IPS-15b (cell line): Measurements from ENCODE around the gene ARFGEF2.

Experiments used
- H3K27me3 ChIP-seq: one replicate; pipeline ENCODE4 v1.6.1; 2013; ENCODE audit warnings: low read length; ENCODE audit not compliant: control insufficient read depth, insufficient read depth
- H3K36me3 ChIP-seq: one replicate; pipeline ENCODE4 v1.6.1; 2013; ENCODE audit warnings: low read length; ENCODE audit not compliant: control insufficient read depth, insufficient read depth
- H3K4me1 ChIP-seq: one replicate; pipeline ENCODE4 v1.6.1; 2013; ENCODE audit warnings: mild to moderate bottlenecking, low read length; ENCODE audit not compliant: control insufficient read depth, insufficient read depth
- H3K4me3 ChIP-seq: one replicate; pipeline ENCODE4 v1.5.1; 2013; ENCODE audit warnings: low read depth, low read length
- H3K9ac ChIP-seq: one replicate; pipeline ENCODE4 v1.6.1; 2013; ENCODE audit warnings: low read depth, mild to moderate bottlenecking, low read length
- H3K9me3 ChIP-seq: one replicate; pipeline ENCODE4 v1.6.1; 2013; ENCODE audit warnings: mild to moderate bottlenecking, low read length; ENCODE audit not compliant: control insufficient read depth, insufficient read depth

The ARFGEF2 gene

DNA sequence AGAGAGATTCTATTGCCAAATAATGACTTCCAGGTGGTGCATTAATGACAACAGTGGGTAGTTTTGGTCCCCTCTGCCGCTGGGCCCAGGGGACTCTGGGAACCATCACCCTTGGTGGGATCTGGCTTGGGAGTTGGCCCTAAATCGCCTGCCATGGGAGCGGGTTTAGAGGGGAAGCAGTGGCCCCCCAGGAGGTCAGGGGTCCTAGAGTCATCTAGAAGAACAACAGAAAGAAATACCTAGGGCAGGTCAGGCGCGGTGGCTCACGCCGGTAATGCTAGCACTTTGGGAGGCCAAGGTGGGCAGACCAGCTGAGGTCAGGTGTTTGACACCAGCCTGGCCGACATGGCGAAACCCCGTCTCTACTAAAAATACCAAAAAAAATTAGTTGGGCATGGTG, 17.8 kb upstream of the ARFGEF2 start:
- no peaks in the 10 kb centered on the region for H3K27me3 ChIP-seq
- no peak overlapping the region for H3K9ac ChIP-seq
- H3K4me1 ChIP-seq: peaks cover 3% of the 10 kb centered on the region
- H3K4me3 ChIP-seq: no peak overlapping the region
- no peaks in the 10 kb centered on the region for H3K36me3 ChIP-seq
- no peaks in the 10 kb centered on the region for H3K9me3 ChIP-seq

DNA sequence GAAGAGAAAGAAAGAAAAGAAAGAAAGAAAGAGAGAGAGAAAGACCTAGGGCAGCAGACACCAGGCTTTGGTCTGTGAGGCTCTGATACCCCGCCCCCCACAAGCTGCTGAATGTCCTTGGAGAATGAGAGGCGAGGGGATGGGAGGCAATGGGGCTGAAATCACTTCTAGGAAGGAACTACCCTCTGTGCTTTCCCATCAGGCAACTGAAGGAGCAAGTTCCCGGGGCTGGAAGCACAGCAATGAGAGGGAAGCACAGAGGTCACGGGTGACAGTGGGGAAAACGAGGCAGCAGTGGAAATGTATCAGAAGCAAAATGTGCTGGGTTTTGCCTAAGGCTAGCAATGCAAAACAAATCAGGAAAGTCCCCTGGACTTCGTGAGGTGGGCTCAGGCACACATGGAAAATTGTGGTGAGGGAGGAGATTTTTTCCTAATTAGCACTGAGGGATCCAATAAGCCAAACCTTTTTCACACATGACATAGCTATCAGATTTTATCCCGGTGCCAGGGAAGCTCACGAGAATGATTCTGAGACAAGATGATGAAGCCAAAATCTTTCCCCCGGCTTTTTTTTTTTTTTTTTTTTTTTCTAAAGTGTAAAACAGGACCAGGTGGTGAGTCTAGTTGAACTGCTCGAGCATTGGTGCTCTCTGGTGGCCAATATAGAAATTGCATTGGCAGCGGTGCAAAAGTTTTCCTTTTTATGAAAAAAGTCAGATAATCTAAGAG, 16.8 kb upstream of the ARFGEF2 start:
- Histone ChIP-seq H3K4me3 (peak overlapping the region; percentile 6), H3K9ac (no peak overlapping the region), H3K27me3 (no peaks in the 10 kb centered on the region), H3K36me3 (no peaks in the 10 kb centered on the region), H3K4me1 (peaks cover 3% of the 10 kb centered on the region), H3K9me3 (peaks cover 1% of the 10 kb centered on the region)

DNA sequence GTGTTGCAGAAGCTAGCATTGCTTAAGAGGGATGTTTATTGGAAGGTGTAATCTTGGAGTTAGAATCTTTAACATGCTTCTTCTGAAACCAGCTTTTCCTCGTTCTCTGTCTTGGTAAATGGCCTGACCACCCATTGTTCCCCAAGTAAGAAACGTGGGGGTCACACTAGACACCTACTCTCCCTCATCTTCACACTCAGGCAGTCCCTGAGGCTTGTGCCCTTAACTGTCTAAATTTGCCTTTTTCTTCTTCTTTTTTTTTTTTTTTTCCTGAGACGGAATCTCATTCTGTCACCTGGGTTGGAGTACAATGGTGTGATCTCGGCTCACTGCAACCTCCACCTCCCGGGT, 16.2 kb upstream of the ARFGEF2 start:
- H3K4me3 ChIP-seq: no peak overlapping the region
- peaks cover 4% of the 10 kb centered on the region for H3K9me3 ChIP-seq
- no peaks in the 10 kb centered on the region for H3K36me3 ChIP-seq
- H3K4me1 ChIP-seq: peaks cover 3% of the 10 kb centered on the region
- H3K9ac ChIP-seq: no peak overlapping the region
- no peaks in the 10 kb centered on the region for H3K27me3 ChIP-seq

DNA sequence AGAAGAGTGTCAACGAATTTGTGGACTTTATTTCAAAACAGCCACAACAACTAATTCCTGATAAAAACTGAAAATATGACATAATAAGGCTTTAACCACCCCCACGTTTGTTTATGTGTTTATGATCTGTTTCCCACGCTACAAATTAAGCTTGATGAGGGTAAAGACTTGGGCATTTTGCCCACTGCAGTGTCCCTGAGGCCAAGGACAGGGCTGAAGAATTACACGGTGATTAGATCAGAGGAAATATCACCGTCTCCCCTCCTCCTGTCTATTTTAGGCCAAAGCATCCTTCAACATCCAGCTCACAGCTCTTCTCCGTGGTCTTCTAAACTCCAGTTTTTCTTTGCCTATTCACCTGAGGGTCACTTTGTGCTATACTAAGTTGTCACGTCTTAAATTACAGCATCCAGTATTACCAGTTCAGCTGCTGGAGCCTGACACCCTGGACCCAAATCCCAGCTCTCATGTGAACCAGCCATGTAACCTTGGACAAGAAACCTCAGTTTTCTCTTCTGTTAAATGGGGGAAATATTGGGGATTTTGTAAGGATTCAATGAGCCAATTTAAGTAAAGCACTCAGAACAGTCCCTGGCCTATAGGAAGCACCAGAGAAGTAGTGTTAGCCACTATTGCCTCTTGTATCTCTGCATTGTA, 15.2 kb upstream of the ARFGEF2 start:
- H3K27me3 ChIP-seq: no peaks in the 10 kb centered on the region
- no peak overlapping the region for H3K4me3 ChIP-seq
- H3K9me3 ChIP-seq: peaks cover 4% of the 10 kb centered on the region
- H3K9ac ChIP-seq: no peak overlapping the region
- no peaks in the 10 kb centered on the region for H3K36me3 ChIP-seq
- peaks cover 3% of the 10 kb centered on the region for H3K4me1 ChIP-seq

DNA sequence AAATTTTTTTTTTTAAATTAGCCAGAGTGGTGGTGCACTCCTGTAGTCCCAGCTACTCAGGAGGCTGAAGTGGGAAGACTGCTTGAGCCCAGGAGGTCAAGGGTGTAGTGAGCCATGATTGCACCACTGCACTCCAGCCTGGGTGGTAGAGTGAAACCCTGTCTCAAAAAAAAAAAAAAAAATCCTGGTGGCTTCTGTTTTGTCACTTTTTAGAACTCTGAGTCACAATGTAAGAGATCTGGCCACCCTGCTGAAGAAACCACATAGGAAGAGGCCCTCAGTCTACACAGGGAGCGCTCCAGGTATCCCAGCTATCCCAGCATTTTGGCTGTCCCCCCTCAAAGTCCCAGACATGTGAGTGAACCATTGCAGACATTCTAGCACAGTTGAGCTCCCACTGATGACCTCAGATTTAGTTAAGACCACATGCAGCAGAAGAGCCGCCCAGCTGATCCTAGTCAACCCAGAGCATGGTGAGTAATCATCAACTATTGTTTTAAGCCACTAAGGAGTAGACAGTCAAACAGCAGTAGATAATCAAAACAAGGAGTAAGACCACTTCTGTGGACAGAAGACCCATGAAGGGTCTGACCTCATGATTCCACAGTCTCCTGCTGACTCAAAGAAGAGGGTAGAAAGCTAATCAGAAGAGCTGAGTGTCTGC, 12.7 kb upstream of the ARFGEF2 start:
- Histone ChIP-seq H3K4me3 (no peak overlapping the region), H3K9ac (no peak overlapping the region), H3K9me3 (peaks cover 4% of the 10 kb centered on the region), H3K36me3 (no peaks in the 10 kb centered on the region), H3K27me3 (no peaks in the 10 kb centered on the region), H3K4me1 (peaks cover 3% of the 10 kb centered on the region)

DNA sequence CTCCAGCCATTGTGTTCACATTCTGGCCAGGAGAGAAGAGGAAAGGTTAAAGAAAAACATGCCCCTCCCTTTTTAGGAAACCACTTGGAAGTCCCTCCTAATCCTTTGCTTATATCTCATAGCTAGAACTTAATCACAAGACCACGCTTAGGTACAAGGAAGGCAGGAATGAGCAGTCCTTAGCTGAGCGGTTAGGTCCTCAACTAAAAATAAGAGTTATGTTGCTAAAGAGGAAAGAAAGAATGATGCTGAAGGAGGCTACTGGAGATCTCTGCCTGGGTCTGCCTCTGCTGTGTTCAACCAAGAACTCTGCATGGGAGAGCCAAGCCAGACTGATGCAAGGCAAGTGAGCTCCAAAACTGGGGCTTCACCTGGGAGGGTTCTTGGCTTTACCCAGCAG, 11.6 kb upstream of the ARFGEF2 start:
- no peak overlapping the region for H3K4me3 ChIP-seq
- H3K36me3 ChIP-seq: no peaks in the 10 kb centered on the region
- peaks cover 4% of the 10 kb centered on the region for H3K9me3 ChIP-seq
- no peak overlapping the region for H3K9ac ChIP-seq
- no peaks in the 10 kb centered on the region for H3K27me3 ChIP-seq
- no peaks in the 10 kb centered on the region for H3K4me1 ChIP-seq

DNA sequence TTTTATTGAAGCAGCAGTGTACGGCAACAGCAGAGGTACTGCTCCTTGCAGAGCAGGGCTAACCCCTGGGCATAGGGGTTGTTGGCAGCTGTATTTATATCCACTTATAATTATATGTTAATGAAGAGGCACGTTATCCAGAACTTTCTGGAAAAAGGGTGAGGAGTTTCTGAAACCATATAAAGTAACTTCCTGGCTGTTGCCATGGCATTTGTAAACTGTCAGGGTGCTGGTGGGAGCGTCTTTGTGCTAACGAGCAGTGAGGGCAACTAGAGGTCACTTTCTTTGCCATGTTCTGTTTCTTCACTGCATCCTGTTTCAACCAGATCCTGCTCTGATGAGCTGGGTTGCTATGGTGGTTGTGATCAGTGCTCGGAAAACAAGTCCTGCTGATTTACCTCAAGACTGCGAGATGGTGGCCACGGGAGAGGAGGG, 11.1 kb upstream of the ARFGEF2 start:
- Histone ChIP-seq H3K4me1 (no peaks in the 10 kb centered on the region), H3K9me3 (peaks cover 4% of the 10 kb centered on the region), H3K27me3 (no peaks in the 10 kb centered on the region), H3K4me3 (no peak overlapping the region), H3K36me3 (no peaks in the 10 kb centered on the region), H3K9ac (no peak overlapping the region)

DNA sequence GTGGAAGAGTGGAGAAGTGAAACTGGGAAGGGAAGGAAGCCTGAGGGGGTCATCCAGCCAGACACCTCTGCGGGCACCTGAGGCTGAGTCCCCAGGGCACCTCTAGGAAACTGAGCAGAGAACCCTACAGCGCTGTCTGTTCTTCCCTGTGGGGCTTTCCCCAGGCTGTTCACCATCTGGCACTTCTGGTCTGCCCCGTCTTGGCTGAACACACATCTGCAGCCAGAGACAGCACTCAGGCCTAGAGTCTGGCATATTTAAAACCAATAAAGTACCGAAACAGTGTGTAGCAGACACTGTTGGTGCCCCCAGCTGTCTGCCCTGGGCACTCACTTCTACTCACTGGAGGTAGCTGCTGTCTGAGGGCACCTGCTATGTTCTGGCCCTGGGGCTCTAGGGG, 9.4 kb upstream of the ARFGEF2 start:
- no peak overlapping the region for H3K9ac ChIP-seq

DNA sequence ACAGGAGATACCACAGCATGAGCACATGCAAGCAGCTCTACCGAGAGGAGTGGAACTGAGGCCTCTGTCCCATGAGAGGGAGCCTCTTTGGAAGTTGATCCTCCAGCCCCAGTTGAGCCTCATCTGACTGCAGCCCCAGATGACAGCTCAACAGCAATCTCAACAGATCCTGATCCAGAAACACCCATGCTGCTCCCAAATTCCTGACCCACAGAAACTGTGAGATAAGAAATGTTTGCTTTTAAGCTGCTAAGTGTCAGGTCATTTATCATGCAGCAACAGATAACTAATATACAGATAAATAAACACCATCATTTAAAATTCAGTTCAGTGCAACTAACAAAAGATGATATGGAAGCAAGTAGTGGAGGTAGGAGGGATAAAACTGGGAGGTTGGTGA, 4.8 kb upstream of the ARFGEF2 start:
- no peaks in the 10 kb centered on the region for H3K27me3 ChIP-seq
- no peaks in the 10 kb centered on the region for H3K36me3 ChIP-seq
- H3K9me3 ChIP-seq: no peaks in the 10 kb centered on the region

More for the DNA sequence above, 9.4 kb upstream of the ARFGEF2 start:
- peaks cover 4% of the 10 kb centered on the region for H3K9me3 ChIP-seq
- no peaks in the 10 kb centered on the region for H3K36me3 ChIP-seq
- no peak overlapping the region for H3K4me3 ChIP-seq
- no peaks in the 10 kb centered on the region for H3K27me3 ChIP-seq
- no peaks in the 10 kb centered on the region for H3K4me1 ChIP-seq

DNA sequence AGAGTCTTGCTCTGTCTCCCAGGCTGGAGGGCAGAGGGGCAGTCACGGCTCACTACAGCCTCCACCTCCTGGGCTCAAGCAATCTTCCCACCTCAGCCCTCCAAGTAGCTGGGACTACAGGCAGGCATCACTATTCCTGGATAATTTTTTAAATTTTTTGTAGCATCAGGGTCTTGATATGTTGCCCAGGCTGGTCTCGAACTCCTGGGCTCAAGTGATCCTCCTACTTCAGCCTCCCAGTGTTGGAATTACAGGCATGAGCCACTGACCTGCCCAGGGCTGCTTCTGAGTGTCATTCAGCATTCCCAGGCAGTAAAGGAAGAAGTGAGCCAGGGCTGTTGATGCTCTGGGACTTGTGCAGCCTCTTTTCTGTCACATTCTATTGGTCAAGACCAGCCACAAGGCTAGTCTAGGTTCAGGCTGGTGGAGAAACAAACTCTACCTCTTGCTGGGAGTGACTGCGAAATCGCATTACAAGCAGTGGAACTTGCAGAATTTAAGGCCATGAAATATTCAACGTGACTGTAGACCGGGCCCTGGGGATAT, 2.1 kb upstream of the ARFGEF2 start:
- no peaks in the 10 kb centered on the region for H3K9me3 ChIP-seq
- no peaks in the 10 kb centered on the region for H3K36me3 ChIP-seq
- H3K27me3 ChIP-seq: no peaks in the 10 kb centered on the region
- H3K4me3 ChIP-seq: no peak overlapping the region
- no peak overlapping the region for H3K9ac ChIP-seq
- peaks cover 5% of the 10 kb centered on the region for H3K4me1 ChIP-seq

More for the DNA sequence above, 4.8 kb upstream of the ARFGEF2 start:
- Histone ChIP-seq H3K4me3 (no peak overlapping the region), H3K9ac (no peak overlapping the region), H3K4me1 (no peaks in the 10 kb centered on the region)

DNA sequence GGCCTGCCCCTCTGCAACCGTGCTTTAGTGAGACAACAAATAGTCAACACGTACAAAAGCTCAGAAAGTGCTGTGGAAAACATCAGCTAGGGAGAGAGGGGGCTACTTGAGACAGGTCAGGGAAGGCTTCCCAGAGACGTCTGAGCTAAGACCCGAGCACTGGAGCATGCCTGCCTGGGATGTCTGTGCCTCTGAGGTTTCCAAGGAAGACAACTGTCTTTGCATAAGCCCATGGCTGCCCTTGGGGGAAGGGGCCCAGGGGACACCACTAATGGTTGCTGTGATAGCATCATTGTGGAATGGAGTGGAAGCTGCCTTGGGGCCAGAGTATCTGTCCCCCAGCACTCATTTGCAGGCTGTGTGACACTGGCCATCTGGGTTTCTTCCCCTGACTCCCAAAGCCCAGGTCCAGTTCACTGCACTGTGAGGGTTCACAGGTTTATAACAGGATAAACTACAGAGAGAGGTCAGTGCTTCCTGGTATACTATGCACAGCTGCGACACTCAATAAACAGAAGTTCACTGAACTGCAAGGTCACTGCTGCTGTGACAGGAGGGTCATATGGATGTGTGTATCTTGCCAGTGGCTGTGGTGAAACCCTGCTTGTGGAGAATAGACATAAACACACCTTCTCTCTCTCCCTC, 1.5 kb upstream of the ARFGEF2 start:
- no peak overlapping the region for H3K9ac ChIP-seq
- H3K4me1 ChIP-seq: peaks cover 5% of the 10 kb centered on the region
- H3K9me3 ChIP-seq: no peaks in the 10 kb centered on the region
- H3K27me3 ChIP-seq: no peaks in the 10 kb centered on the region
- H3K36me3 ChIP-seq: no peaks in the 10 kb centered on the region
- H3K4me3 ChIP-seq: no peak overlapping the region
